Measurements from ENCODE around the gene LBP.
"Not testable (repeated sequence)": the region's sequence is repeated elsewhere in the genome, so short reads cannot be mapped to it uniquely, and the experiment has no call there.

LBP gene, protein sequence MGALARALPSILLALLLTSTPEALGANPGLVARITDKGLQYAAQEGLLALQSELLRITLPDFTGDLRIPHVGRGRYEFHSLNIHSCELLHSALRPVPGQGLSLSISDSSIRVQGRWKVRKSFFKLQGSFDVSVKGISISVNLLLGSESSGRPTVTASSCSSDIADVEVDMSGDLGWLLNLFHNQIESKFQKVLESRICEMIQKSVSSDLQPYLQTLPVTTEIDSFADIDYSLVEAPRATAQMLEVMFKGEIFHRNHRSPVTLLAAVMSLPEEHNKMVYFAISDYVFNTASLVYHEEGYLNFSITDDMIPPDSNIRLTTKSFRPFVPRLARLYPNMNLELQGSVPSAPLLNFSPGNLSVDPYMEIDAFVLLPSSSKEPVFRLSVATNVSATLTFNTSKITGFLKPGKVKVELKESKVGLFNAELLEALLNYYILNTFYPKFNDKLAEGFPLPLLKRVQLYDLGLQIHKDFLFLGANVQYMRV

DNA sequence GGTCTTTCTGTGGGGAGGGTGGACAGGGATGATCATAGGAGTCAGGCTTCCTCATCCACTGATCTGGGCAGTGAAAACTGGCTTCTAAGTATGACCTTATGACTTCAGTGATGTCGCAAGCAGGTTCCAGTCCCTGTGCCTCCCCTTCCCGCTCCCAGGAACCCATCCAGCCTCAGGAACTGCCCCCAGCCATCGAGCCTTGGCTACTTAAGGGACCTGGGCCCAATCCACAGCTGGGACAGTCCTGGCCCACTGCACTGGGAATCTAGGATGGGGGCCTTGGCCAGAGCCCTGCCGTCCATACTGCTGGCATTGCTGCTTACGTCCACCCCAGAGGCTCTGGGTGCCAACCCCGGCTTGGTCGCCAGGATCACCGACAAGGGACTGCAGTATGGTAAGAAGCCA, at the start of gene LBP:
Gene LBP (plus strand): TSS at position 236 of the 405 bp plus-strand sequence. CDS start 35 bp downstream, at position 271.
- no peak for DNase-seq

DNA sequence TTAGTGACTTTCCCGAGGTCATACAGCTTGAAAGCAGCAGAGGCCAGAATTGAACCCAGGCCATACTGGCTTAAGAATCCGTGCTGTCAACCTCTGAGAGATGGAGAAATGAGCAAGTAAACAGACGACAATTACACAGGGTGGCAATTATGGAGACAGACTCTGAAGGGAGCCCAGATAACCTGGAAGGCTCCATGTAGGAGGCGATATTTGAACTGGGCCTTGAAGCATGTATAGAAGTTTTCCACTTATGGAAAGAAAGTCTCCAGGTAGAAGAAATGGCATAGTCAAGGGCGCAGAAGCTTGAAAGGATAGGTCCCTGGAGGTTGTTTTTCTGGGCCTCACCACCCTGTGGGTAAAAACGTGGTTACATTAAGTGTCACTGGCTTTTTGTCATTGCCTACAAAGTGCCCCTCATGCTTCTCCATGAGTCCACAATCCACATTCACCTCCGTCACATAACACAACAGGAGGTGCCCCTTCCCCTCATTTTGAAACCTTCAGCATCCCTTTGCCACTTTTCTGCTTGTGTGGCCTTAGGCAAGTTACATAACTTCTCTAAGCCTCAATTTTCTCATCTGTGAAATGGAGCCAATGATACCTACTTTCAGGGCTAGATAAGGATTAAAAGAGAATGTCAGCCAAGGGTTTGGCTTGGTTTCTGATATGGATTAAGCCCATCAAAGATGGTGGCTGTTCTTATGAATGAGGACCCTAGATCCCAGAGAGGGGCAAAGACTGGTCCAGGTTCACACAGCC, 48.2 kb upstream of the LBP start:
- no peak for DNase-seq

DNA sequence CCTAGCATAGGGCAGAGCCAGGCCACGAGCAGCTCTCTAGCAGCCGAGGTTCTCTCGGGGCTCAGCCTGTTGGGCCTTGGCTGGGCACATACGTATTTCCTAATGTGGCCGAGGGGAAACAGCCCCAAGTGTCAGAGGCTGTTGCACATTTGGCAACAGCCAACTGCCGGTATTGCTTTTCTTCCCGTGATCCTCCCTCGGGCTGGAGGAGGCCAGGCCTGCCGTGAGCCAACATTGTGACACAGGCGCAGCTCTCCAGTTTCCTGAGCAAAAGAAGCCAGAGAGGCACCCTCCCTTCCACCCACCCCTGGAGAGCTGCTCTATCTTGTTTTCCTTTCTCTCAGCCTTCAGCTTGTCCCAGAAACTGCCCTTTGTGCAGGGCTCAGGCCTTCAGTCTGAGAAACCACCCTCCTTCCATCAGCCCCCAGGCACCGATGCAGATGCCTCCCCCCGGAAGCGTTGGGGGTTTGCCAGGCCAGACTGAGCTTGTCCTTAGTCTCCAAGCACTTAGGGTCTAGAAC, 47.5 kb upstream of the LBP start:
- DNase-seq = no peak

DNA sequence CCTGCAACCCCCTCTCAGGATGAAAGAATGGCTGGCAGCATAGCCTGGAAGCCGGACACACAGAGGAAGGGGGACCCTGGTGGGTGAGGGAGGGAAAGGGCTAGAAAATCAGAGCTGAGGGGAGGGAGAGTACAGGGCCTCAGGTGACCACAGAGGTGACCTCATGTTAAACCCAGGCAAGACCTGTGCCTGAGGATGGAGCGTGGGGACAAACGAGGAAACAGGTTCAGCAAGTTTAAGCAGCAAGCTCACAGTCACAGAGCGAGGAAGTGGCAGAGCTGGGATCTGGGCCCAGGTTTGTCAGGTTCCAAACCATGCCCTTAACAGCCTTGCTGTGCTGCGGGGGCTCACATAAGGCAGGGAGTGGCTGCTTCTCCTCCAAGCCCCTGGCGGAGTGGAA, 46.3 kb upstream of the LBP start:
- no peak for DNase-seq

DNA sequence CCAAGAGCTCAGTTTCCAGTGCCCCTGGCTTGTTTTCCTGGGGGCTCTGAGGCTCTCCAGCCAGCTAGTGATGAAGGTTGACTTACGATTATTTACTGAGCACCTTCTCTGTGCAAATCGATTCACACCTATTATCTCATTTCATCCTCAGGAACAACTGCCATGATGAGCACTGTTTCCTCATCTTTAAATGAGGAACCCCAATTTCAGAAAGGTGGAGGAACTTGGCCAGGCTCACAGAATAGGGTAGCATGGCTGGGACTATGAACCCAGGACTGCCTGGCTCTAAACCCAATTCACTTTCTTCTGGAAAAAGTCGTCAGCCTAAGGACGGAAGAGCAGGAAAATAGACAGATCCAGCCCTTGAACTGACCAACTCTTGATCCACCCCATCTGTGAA, 45.8 kb upstream of the LBP start:
- no peak for DNase-seq

DNA sequence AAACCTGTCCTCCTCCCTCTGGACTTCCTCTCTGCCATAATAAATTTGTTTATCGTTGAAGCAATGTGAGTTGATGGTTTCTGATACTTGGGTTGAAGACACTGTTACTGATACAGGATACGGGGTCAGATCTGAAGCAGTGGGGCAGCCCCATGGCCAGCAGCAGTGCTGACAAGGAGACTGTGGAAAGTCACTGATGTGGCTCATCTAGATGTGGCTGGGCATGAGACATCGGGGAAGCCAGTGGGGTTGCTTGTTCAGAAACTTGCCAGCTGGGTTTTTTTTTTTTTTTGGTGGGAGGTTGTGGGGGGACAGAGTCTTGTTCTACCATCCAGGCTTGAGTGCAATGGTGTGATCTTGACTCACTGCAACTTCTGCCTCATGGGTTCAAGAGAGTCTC, 45.0 kb upstream of the LBP start:
- no peak for DNase-seq

DNA sequence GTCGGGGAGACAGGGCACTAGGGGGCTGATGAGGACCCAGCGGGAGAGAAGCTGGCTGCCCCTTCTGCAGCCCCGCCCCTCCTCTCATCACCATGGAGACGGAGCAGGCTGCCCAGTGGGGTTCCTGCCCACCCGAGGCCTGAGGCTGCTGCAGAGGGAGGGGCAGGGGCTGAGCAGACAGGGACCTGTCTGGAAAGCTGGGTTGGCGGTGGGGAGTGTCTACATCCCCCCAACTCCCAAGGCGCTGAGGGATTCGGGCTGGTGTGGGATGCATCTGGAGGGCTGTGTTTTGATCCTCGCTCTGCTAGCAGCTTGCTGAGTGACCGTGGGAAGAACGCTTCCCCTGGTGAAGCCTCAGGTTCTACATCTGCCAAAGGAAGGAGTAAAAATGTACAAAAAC, 43.5 kb upstream of the LBP start:
- DNase-seq = no peak

DNA sequence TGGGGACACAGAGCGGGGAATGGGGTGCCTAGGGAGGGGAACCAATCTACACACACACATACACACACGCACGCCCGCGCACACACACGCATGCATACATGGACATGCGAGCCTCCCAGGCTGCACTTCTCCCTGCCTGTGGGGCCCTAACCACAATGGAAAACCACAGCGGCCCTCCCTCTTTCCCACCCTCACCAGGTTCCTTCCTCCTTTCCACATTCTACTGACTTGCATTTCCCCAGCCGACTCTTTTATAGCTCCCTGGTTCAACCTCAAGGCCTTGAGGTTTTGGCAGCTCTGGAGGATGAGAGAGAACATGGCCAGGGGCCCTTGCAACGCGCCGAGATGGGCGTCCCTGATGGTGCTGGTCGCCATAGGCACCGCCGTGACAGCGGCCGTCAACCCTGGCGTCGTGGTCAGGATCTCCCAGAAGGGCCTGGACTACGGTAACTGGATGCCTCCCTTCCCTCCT, 42.3 kb upstream of the LBP start, which contains the start of gene BPI:
Gene BPI (plus strand): TSS at position 249 of the 472 bp plus-strand sequence. CDS start 68 bp downstream, at position 317.
- no peak for DNase-seq

DNA sequence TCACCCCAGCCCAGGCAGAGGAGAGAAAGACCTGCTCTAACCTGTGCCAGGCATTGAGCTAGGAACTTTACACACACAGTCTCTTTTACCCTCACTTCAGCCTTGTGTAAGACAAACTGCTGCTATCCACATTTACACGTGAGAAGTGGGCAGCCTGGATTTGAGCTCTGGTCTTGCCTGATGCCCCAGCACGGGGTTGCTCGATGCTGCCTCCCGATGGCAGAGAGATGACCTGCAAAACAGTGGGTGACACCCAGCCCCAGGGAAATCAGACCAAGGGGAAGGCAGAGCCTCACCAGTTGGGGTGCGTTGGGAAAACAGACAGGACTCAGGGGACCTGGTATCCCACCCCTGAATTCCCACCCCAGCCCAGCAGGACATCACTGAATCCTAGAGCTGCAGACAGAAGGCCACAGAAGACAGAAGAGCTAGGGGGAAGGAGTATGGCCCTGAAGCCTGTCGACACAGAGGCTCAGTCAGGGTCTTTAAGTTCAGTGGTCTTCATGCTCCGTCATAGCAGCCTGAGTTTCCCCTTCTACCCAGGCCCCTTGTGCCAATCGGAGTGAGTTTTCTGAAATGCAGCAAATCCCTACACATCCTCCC, 41.3 kb upstream of the LBP start:
- DNase-seq = no peak

DNA sequence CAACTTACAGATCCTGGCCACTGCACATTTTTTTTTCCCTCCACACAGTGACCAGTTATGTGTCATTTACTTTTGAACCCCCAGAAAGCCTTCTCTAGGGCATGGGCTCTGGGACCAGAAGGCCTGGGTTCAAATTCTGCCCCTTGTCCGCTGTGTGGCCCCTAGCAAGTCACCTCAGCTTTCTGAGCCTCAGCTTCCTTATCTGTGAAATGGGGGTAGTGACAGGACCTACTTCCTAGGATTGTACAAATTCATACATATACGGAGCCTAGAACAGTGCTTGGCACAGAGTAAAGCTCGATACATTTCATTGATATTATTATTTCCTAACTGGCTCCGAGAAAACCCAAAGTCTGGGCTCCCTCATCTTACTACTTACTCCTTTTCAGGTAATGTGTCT, 40.7 kb upstream of the LBP start:
- DNase-seq = no peak

DNA sequence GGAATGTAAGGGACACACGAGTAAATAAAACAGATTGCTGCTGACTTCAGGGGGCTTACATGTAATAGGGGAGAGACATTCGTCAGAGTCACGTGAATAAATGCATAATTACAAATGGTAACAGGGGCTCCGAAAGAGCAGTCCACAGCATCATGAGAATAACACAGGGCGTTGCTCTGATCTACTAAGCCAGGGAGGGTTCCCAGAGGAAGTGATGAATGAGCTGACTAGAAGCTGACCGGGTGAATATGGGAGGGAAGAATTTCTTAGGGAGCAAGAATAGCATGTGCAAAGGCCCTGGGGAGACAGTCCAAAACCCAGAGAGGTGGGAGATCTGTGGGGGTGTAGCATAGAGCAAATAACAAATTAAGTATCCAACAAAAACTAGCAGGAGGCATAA, 39.9 kb upstream of the LBP start:
- no peak for DNase-seq

DNA sequence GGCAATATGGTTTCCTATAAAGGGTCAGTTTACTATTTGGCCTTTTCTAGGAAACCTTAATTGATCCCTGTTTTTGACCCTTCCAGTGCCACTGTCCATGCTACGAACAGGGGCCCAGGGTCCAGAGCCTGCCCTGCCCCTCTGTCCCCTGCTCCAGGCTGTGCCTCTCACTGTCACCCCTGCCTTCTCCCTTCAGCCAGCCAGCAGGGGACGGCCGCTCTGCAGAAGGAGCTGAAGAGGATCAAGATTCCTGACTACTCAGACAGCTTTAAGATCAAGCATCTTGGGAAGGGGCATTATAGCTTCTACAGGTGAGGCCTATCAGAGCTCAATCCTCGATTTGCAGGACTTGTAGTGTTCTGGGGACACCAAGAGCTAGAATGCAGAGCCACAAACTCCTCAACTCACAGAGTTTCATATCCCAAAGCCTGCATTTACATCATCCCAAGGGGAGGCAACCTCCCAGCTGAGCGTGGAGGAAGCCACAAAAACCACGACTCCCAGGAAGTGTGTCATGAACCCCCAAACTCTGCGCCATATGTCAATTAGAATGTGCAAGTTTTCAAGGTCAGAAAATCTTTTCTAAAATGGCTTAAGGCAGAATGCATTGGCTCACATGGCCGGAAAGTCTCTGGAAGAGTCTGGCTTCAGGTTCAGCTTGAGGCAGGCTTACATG, 38.8 kb upstream of the LBP start:
- no peak for DNase-seq

DNA sequence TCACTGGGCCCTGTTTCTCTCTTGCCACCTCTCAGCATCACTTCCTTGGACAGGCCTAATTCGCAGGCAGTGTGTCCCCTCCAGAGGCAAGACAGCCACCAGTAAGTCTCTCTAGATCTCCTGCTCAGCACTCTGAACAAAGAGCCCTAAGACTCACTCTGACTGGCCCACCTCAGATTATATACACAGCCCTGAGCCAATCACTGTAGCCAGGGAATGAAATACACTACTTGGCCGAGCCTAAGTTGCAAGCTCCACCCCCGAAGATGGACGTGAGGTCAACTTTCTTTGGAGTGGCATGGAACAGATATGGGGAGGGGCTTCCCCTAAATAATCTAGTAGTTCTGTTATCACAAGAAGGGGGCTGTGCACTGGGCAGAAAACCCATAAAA, 38.2 kb upstream of the LBP start:
- no peak for DNase-seq

DNA sequence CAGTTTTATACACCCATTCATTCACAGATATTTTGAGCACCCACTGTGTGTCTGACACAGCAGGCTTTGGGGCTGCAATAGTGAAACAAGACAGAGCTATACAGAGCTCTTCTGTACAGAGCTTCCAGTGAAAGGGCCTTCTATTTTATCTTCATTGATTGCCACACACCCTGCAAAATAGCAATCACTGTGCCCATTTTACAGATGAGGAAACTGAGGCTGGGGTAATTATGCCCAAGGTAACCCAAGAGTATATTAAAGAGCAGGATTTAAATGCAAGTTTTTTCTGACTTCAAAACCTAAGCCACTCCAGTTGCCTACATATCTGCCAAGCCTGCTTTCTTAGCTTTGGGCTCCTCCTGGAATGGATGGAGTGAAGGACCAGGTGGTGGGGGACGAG, 37.8 kb upstream of the LBP start:
- DNase-seq = no peak

DNA sequence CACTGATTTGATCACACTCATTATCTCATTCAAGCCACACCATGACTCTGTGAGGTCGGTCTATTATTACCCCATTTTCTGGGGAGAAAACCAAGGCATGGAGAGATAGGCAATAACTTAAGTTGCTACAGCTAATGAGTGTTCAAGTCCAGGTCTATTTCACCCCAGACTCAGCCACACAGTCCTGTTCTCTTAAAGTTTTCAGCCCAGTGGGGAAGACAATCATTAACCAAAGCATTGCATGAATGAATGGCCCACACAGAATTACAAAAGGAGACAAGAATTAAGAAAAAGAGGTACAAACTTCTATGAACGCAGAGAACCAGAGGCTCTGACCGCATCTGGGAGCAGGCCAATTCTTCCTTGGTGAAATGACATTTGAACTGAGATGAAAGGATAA, 35.2 kb upstream of the LBP start:
- no peak for DNase-seq

DNA sequence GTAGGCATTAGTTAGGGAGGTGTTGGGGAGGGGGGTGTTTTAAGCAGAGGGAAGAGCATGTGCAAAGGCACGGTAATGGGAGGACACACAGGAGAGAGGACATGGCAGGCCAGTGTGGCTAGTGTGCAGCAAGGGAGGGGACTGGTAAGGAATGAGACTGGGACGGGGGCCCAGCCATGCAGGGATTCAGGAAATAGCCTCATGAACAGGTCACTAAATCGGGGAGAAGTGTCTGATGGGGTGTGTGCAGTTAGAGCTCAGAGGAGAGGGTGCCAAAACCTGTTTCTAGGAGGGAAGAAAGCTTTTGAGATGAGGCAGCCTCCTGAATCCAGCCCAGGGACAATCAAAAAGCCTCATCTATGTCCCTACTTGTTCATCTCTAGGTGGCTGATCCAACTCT, 34.8 kb upstream of the LBP start:
- DNase-seq = no peak

DNA sequence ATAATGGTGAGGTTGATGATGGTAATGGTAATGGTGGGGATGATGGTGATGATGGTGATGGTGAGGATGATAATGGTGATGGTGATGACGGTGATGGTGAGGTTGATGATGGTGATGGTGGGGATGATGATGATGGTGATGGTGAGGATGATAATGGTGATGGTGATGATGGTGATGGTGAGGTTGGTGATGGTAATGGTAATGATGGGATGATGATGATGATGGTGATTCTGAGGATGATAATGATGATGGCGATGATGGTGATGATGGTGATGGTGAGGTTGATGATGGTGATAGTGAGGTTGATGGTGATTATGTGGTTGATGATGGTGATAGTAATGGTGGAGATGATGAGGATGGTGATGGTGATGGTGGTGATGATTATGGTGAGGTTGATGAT, 32.6 kb upstream of the LBP start:
- DNase-seq = no peak

DNA sequence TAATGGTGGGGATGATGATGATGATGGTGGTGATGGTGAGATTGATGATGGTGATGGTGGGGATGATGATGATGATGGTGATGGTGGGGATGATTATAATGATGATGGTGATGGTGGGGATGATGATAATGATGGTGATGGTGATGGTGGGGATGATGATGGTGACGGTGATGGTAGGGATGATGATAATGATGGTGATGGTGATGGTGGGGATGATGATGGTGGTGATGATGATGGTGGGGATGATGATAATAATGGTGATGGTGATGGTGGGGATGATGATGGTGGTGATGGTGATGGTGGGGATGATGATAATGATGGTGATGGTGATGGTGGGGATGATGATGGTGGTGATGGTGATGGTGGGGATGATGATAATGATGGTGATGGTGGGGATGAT, 31.9 kb upstream of the LBP start:
- DNase-seq = not testable (repeated sequence)

DNA sequence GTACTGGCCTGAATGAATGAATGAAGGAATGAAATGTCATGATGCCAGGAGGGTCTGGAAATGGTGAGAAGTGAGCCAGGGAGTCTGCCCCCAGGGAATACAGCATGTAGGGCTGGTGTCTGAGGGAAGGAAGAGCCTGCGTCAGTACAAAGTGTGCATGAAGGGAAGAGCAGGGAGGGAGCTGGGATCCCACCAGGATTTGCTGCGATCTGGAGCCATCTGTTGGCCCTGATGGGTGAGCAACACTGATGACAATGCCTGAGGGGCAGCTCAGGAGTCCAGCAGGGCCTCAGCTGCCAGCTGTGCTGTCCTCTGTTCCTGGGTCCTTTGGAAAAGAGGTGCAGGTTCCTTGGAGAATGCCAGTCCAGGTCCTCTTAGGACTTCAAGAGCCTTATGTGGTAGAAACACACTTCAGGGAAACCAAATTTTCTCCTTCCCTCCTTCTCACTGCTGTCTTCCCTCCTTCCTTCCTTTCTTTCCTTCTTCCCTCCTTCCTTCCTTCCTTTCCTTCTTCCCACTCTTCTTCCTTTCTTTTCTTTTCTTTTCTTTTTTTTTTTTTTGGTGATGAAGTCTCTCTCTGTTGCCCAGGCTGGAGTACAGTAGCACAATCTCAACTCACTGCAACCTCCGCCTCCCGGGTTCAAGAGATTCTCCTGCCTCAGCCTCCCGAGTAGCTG, 30.9 kb upstream of the LBP start:
- no peak for DNase-seq

DNA sequence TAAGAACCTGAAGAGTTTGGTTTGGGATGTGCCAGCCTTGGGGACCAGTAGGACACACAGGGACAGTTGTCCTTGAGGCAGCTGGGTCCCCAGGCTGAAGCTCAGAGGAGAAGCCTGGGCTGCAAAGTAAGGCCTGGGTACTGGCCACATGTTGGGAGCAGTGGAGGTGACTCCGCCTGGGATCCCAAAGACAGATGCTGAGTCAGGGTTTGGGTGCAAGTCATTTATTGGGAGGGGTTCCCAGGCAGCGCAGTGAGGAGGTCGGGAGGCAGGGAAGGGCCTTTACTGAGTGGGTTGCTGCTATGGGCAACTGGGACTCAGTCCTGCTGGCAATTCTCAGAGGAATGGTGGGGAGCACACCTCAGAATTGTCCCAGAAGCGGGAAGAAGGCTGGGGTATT, 29.9 kb upstream of the LBP start:
- no peak for DNase-seq

DNA sequence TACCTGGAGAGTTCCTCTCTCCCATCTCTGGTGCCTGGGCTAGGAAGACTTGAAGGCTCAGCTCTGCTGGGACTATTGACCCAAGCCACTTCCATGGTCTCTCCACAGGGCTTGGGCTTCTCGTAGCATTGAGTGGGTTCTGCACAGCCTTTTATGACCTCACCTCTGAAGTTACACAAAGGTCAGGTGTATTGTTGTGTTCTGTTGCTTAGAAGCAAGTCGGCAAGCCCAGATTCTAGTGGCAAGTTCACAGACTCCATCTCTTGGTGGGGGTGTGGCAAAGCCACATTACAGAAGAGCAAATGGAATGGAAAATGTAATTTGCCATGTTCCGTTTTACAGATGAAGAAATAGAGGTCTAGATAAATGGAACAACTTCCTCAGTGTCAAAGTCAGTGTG, 28.9 kb upstream of the LBP start:
- no peak for DNase-seq

DNA sequence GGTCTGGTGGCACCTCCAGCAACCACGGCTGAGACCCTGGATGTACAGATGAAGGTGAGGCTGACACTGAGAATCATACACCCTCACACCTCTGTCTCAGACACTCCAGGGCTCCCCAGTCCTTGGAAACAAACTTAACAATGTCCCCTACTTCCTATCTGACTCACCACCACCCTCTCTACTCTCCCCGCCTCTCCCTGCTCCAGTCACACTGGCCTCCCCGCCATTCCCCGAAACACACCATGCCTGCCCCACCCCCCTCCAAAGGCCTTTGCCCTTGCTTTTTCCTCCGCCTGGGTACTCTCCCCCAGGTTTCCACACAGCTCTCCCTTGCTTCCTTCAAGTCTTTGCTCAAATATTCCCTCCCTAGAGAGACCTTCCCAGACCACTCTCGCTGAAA, 26.1 kb upstream of the LBP start:
- DNase-seq = no peak
